Measurements from ENCODE around the gene TMC5.
A peak's percentile ranks its signal among the peaks of the same experiment; 100 is the strongest.

Gene TMC5

GRCh38 chr16:19488213-19488640, 70.5 kb downstream of the TMC5 start:
- no peak for DNase-seq (ENCODE audit: low read depth)
- no peak overlapping the region for H3K4me3 ChIP-seq (ENCODE audit: low read length)
- TF ChIP-seq, protein P1, sequence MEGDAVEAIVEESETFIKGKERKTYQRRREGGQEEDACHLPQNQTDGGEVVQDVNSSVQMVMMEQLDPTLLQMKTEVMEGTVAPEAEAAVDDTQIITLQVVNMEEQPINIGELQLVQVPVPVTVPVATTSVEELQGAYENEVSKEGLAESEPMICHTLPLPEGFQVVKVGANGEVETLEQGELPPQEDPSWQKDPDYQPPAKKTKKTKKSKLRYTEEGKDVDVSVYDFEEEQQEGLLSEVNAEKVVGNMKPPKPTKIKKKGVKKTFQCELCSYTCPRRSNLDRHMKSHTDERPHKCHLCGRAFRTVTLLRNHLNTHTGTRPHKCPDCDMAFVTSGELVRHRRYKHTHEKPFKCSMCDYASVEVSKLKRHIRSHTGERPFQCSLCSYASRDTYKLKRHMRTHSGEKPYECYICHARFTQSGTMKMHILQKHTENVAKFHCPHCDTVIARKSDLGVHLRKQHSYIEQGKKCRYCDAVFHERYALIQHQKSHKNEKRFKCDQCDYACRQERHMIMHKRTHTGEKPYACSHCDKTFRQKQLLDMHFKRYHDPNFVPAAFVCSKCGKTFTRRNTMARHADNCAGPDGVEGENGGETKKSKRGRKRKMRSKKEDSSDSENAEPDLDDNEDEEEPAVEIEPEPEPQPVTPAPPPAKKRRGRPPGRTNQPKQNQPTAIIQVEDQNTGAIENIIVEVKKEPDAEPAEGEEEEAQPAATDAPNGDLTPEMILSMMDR (conservative IDR thresholded peaks at IDR 0.05; ENCODE audit: low read length) = no peak

GRCh38 chr16:19490619-19491018, 72.9 kb downstream of the TMC5 start:
- no peak for DNase-seq (ENCODE audit: low read depth)
- H3K4me3 ChIP-seq (ENCODE audit: low read length) = no peak overlapping the region
- TF ChIP-seq, protein P1 (conservative IDR thresholded peaks at IDR 0.05; ENCODE audit: low read length) = no peak

DNA sequence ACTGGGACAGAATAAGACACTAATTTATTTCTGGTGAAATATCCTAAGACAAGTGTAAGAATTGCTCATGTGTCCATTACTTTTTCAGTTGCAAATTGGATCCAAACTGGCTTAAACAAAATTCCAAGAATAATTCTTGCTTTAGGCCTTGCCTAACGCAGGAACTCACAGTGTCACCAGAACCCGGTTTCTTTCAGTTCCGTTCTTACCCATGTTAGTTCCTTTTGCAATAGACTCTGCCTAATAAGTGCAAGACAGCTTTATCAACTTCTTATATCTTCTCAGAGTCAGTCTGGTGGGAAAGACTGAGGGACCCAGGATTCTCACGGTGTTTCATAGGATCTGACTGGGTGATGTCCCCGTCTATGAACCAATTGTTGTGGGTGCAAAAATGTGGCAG, 79.5 kb downstream of the TMC5 start:
- H3K4me3 ChIP-seq (ENCODE audit: low read length) = no peak overlapping the region
- DNase-seq (ENCODE audit: low read depth) = no peak
- TF ChIP-seq, protein P1 (conservative IDR thresholded peaks at IDR 0.05; ENCODE audit: low read length) = no peak

- no peak for DNase-seq (ENCODE audit: low read depth)
- no peak overlapping the region for H3K4me3 ChIP-seq (ENCODE audit: low read length)
- TF ChIP-seq, protein P1 (conservative IDR thresholded peaks at IDR 0.05; ENCODE audit: low read length) = no peak
Observed at GRCh38 chr16:19499006-19499405, 81.3 kb downstream of the TMC5 start.

- H3K4me3 ChIP-seq (ENCODE audit: low read length) = no peak overlapping the region
- TF ChIP-seq, protein P1 (conservative IDR thresholded peaks at IDR 0.05; ENCODE audit: low read length) = no peak
- DNase-seq (ENCODE audit: low read depth) = no peak
Observed at GRCh38 chr16:19499481-19499880, 81.8 kb downstream of the TMC5 start.

DNA sequence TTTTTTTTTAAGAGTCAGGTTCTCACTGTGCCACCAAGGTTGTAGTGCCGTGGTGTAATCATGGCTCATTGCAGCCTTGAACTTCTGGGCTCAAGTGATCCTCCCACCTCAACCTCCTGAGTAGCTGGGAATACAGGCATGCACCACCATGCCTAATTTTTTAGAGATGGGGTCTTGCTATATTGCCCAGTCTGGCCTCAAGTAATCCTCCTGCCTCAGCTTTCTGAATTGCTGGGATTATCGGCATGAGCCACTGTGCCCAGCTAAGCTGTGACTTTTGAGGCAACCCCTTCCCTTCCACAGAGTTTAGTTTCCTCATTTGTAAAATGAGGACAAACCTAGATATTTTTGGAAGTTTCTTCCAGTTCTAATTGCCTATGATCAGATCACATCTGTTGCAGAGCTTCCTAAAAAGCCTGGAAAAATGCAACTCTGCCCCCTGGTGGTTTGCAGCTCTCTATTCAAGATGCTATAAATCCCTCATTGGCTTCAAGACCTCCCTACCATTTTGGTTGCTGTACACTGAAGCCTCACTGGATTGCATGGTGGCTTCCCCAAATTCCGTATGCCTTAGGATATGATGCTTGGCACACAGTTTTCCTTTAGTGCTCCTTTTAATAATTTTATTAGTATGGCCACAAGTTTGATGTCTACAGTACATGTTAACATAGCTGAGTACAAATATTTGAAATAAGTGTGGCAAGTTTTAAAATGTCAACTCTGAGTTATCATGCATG, 84.9 kb downstream of the TMC5 start:
- no peak overlapping the region for H3K4me3 ChIP-seq (ENCODE audit: low read length)
- peak; percentile 72 for DNase-seq (ENCODE audit: low read depth)
- TF ChIP-seq, protein P1 (conservative IDR thresholded peaks at IDR 0.05; ENCODE audit: low read length) = peak; percentile 84

- no peak for DNase-seq (ENCODE audit: low read depth)
- TF ChIP-seq, protein P1 (conservative IDR thresholded peaks at IDR 0.05; ENCODE audit: low read length) = no peak
- no peak overlapping the region for H3K4me3 ChIP-seq (ENCODE audit: low read length)
Observed at GRCh38 chr16:19503461-19504075, 85.9 kb downstream of the TMC5 start.

Data from AG10803 (cell line).